Inferior parietal cortex (tissue), 1 donor: Measurements from ENCODE around the gene AMBP.

Source experiments
- DNase-seq: peaks from one replicate; pipeline ENCODE4 v3.0.0-alpha.2; 2016; ENCODE audit errors: extremely low spot score

AMBP gene

DNA sequence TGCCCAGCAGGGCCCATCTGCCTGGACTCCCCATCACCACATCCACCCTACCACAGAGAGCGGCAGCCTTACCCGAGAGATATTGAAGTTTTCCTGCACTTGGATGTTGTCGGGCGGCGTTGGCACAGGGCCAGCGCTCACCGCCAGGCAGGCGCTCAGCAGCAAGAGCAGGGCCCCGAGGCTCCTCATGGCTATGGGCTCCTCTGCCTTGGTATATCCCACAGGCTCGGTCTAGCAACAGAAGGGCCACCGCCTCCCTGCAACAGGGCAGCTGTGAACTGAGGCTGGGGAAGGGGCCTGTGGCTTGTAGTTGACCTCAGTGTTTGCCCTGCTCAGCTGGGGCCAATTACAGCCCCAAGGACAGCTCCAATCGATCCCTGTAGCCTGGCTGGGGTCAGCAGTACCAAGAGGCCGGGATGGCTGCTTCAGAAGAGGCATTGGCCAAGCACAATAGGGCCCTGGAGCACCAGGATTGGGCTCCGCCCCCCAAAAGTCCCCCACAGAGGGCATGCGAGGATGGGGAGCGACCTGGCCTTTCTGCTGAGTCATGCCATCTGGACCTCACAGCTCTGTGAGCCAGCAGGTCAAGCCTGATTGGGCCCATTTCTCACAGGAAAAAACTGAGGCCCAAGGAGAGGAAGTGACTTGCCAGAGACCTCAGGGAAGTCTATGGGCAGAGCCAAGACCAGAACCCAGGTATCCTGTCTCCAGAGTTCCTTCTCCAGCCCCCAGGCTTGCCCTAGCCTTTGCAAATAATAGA, at the start of gene AMBP:
TSS of gene AMBP (minus strand) at position 280 of the 760 bp plus-strand sequence. CDS start at position 189, 91 bp downstream.
- no peak for DNase-seq

- no peak for DNase-seq
Measured at GRCh38 chr9:114126247-114127060, 48.4 kb upstream of the AMBP start.

GRCh38 chr9:114125476-114126013, 47.4 kb upstream of the AMBP start:
- no peak for DNase-seq

GRCh38 chr9:114124666-114125475, 46.8 kb upstream of the AMBP start:
- DNase-seq = no peak

- no peak for DNase-seq
Measured at GRCh38 chr9:114124138-114124537, 46.0 kb upstream of the AMBP start.

DNA sequence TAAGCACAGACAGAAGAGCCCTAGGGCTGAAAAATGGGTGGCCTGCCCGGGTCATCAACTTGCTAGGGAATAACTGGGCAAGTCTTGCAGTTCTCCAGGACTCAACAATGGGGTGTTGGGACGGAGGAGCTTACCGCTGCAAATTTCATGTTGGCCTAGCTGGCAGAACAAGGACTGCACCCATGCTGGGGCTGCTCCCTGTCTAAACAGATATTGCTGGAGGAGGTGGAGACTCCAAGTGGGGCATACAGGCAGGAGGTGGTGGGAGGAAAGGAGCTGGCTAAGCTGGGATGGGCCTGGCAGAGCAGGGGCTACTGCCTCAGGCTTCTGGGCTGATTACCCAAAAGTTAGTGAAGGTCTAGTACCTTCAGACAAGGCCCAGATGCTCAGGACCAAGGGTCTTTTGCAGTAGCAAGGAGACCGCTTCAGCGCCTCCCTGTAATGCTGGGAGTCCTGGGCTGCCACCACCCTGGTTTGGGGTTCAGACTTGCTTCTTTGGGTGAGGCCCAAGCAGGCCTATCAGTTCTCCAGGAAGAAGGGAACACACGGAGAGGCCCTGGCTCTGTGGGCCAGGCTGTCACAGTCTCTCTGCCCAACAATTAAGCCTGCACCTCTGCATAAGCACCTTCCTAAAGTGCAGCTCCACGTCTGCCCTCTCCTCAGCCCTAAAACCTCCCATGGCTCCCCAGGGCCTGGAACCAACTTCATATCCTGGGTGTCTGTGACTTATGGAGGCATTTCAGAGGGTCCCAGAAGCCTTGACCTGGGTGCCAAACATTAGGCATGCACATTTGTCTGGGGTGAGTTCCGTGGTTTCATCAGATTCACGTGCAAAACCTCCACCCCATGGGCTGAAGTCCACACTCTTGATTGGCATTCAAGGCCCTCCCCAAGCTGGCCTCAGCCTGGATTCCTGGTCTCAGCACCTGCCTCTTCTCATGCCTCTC, 45.2 kb upstream of the AMBP start:
- DNase-seq = no peak

- no peak for DNase-seq
Measured at GRCh38 chr9:114122136-114123027, 44.3 kb upstream of the AMBP start.

DNA sequence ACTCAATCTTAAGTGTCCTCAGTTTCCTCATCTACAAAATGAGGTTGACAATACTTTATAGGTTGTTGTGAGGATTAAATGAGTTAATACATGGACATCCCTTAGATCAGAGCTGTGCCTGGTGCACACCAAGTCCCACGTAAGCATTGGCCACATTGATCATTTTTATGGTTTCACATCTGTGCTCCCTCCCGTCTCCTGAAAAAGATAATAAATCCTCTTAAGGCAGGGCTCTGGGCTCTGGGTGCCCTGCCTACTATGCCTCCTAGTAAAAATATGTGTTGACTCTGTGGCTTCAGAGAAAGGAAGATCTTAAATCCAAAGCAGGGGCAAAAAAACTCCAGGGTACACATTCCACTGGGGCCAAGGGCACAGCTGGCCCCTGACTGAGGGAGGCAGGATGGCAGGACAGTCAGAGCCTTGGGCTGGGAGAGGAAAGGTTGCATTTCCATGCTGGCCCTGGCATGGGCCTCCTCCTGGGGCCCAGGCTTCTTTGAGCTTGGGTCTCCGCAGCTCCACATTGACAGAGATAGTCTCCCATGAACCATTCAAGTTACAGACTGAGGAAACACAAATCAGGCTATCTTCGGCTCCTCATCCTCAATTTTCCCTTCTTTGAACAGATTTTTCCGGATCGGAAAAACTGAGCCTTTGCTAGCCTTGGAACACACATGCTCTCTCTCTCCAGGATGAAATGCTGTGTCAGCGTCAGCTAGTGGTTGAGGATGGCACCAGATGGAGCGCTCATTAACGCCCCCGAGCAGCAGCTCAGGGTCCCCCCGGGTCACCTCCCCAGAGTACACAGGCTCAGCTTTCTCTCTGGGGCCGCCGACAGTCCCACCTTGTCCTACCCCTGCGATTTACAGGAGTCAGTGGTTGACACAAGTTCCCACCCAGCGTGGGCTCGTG, 43.4 kb upstream of the AMBP start:
- no peak for DNase-seq

DNA sequence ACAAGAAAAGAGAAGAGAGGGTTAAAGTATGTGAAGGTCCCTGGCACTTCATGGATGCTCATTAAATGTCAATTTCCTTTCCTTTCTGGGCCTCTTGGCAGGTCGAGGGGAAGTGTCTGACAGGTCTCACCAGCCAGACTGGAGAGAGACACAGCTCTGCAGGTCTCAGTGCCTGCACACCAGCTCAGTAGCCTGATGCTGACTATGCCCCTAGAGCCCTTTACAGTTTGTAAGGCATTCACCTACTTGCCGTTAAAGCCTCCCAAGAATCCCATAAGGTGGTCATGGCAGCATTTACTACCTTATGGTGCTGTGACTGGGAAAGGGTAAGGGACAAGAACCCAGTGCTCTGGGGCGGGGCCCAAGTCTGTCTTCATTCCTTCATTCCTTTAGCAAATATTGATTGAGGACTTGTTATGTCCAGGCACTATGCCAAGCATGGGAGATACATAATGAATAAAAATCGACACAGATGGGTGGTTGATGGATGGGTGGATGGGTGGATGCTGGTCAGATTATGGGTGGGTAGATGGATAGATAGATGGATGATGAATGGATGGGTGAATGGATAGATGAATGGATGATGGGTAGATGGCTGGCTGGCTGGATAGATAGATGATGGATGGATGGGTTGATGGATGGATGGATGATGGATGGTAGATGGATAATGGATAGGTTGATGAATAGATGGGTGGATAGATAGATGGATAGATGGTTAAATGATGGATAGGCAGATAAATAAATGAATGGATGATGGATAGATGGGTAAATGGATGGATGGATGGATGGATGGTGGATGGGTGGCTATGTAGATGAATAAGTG, 42.3 kb upstream of the AMBP start:
- DNase-seq = no peak

- DNase-seq = no peak
Measured at GRCh38 chr9:114119242-114120191, 41.4 kb upstream of the AMBP start.

DNA sequence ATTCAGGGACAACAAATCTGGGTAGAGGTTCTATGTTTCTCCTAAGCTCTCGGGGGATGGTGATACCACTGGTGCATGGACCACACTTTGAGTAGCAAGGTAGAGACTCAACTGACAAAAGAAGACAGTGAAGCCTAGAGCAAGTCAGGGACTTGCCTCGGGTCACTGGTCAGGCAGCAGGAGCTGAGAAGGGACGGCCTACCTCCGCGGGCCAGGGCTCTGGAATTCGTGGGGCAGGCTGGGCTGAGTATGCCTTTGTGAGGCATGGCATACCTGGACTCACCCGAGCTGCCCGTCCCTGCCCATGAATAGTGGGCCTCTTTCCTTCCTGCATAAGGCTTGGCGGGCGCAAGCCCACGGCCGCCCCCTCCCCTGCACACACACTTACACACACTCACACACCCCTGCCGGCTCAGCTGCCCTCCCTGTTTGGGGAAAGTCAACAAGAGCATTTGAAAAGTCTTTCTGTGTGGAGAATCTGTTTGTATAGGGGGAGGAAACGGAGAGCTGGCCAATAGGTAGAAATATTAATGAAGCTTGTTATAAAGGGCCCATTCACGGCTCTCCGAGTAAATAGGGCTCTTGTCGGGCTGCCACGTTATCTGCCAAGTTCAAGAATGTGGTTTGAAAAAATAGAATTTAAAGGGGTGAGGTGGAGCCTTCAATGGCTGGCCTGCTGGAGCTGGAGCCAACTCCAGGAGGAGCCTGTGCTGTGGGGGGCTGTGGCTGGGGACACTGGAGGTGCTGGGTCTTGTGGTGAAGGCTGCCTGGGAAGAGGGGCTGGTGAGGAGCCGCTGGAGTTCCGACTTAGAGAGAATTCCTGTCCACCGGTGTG, 40.1 kb upstream of the AMBP start:
- DNase-seq = no peak

- DNase-seq = no peak
Measured at GRCh38 chr9:114117614-114117995, 39.5 kb upstream of the AMBP start.

GRCh38 chr9:114116126-114116747, 38.1 kb upstream of the AMBP start:
- no peak for DNase-seq

GRCh38 chr9:114115654-114116125, 37.6 kb upstream of the AMBP start:
- no peak for DNase-seq

GRCh38 chr9:114114364-114114763, 36.3 kb upstream of the AMBP start:
- no peak for DNase-seq
